Ovary (tissue), 3 donors: ENCODE measurements around the gene WSB1.

ENCODE experiments used
- POLR2A ChIP-seq: fragments of 450-650 bp; IDR thresholded peaks from one replicate; pipeline ENCODE4 v1.6.1; 2017; ENCODE audit warnings: antibody characterized with exemption, mild to moderate bottlenecking, moderate library complexity
- TF ChIP-seq, protein P1 (sequence below), 3 donors: fragments of 450-650 bp in 2 of 3; fragments of 200-600 bp in 1 of 3; IDR thresholded peaks; one replicate each; pipeline versions ENCODE4 v1.5.1 to v1.8.0; 2016 to 2022; ENCODE audit warnings: antibody characterized with exemption in 3 of 3, mild to moderate bottlenecking in 1 of 3
- donor health status: DM: no; HTN: no; CAD: no.

DNA sequence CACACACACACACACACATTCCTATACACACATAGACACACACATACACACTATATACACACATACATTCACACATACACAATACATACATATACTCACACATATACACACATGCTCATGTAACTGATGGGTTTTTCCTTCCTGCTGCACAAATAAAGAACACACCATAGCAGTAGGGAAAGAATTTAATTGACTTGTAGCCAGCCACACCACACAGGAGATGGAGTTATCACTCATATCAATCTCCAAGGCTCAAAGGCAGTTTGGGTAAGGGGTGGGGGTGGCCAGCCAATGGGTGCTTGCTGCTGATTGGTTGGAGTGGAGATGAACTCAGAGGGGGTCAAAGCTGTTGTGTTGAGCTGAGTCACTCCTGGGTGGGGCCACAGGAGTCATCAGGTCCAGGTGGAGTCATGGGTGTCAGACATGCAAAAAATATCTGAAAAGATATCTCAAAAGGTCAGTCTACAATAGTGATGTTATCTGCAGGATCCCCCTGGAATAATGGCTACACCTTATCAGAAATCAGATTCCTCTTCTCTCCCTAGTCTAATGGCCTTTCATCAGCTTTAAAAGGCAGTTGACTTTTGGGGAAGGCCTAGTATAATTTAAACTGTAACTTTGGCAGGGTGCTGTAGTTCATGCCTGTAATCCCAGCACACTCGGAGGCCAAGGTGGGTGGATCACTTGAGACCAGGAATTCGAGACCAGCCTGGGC is 46.1 kb downstream of the WSB1 start:
- TF ChIP-seq, protein P1, sequence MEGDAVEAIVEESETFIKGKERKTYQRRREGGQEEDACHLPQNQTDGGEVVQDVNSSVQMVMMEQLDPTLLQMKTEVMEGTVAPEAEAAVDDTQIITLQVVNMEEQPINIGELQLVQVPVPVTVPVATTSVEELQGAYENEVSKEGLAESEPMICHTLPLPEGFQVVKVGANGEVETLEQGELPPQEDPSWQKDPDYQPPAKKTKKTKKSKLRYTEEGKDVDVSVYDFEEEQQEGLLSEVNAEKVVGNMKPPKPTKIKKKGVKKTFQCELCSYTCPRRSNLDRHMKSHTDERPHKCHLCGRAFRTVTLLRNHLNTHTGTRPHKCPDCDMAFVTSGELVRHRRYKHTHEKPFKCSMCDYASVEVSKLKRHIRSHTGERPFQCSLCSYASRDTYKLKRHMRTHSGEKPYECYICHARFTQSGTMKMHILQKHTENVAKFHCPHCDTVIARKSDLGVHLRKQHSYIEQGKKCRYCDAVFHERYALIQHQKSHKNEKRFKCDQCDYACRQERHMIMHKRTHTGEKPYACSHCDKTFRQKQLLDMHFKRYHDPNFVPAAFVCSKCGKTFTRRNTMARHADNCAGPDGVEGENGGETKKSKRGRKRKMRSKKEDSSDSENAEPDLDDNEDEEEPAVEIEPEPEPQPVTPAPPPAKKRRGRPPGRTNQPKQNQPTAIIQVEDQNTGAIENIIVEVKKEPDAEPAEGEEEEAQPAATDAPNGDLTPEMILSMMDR (IDR thresholded peaks at IDR 0.05) = no peak
- no peak for TF ChIP-seq POLR2A
